ENCODE measurements around the gene MRPL36. TPM values are rescaled to one million over a fixed set of nuclear protein-coding genes. Genes with fewer than 3 reads are reported as not detected.

Gene MRPL36
- total and polyA plus RNA-seq, 9 donors, result 26.8 to 60.7 (median 34.0) TPM

- Histone ChIP-seq H3K36me3 (no peaks in the 10 kb centered on the region), H3K9me3 (no peaks in the 10 kb centered on the region), H3K4me3 (no peak overlapping the region), H3K4me1 (ENCODE audit: insufficient read depth) (peaks cover 7% of the 10 kb centered on the region), H3K27ac (no peak overlapping the region), H3K27me3 (no peaks in the 10 kb centered on the region)
- 86 to 98% (median 88%) methylated on average over 1 of the region's 1 CpG for WGBS, 3 donors
- TF ChIP-seq POLR2A (IDR thresholded peaks at IDR 0.05) (no peak), EP300 (IDR thresholded peaks at IDR 0.05) (no peak)
- TF ChIP-seq, protein P1, sequence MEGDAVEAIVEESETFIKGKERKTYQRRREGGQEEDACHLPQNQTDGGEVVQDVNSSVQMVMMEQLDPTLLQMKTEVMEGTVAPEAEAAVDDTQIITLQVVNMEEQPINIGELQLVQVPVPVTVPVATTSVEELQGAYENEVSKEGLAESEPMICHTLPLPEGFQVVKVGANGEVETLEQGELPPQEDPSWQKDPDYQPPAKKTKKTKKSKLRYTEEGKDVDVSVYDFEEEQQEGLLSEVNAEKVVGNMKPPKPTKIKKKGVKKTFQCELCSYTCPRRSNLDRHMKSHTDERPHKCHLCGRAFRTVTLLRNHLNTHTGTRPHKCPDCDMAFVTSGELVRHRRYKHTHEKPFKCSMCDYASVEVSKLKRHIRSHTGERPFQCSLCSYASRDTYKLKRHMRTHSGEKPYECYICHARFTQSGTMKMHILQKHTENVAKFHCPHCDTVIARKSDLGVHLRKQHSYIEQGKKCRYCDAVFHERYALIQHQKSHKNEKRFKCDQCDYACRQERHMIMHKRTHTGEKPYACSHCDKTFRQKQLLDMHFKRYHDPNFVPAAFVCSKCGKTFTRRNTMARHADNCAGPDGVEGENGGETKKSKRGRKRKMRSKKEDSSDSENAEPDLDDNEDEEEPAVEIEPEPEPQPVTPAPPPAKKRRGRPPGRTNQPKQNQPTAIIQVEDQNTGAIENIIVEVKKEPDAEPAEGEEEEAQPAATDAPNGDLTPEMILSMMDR (IDR thresholded peaks at IDR 0.05), result no peak
- intact Hi-C loops (cut with DNase I), result no loop called here
- DNase-seq, result no peak
These were observed 3.6 kb upstream of the MRPL36 start for GRCh38 chr5:1803192-1803591.

- Histone ChIP-seq H3K27me3 (no peaks in the 10 kb centered on the region), H3K9me3 (no peaks in the 10 kb centered on the region), H3K4me1 (ENCODE audit: insufficient read depth) (peaks cover 7% of the 10 kb centered on the region), H3K36me3 (no peaks in the 10 kb centered on the region), H3K4me3 (peak overlapping the region; percentile 95), H3K27ac (no peak overlapping the region)
- WGBS, 3 donors, result 11 to 13% (median 13%) methylated on average over 7 of the region's 7 CpGs
- peak in 1 of 5 donors; percentile 3 for DNase-seq
- intact Hi-C loops (cut with DNase I), result no loop called here
- TF ChIP-seq EP300 (IDR thresholded peaks at IDR 0.05), result no peak
- TF ChIP-seq POLR2A (IDR thresholded peaks at IDR 0.05), result no peak
- TF ChIP-seq, protein P1 (IDR thresholded peaks at IDR 0.05), result no peak
These were observed 2.3 kb upstream of the MRPL36 start for GRCh38 chr5:1801967-1802295.

DNA sequence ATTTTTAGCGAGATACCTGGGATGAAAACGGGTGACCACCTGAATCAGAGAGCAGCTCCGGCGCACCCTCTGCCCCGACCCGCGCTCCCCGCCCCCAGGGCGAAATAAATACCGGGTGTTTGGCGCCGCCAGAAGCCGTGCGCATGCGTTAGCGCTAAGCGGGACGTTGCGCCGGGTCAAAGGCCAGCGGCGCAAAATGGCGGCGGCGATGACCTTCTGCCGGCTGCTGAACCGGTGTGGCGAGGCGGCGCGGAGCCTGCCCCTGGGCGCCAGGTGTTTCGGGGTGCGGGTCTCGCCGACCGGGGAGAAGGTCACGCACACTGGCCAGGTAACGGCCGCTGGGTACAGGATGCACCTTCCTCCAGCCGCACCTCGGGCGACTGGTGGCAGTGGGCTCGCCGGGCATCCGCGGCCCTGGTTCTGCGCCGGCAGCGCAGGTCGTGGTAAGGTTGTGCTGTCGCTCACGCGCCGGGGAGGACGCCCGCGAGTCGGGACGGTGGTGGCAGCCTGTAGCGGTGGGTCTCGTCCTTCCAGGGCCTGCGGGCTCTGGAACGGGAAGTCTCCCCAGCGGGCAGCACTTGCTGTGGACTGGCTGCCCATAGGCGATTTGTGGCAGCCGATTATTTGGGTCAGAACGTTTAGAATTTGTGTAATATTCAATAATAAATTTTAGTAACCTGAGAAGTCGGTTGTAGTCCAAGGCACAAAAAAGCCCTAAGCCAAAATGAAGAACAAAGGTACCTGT is 1.8 kb upstream of the MRPL36 start, which contains the start of gene NDUFS6:
TSS of gene NDUFS6 (plus strand) at position 186 of the 745 bp plus-strand sequence. CDS start at position 197, 11 bp downstream.
- DNase-seq, result peak; percentile 71 to 86 (median 80)
- Histone ChIP-seq H3K36me3 (no peaks in the 10 kb centered on the region), H3K4me1 (ENCODE audit: insufficient read depth) (peaks cover 7% of the 10 kb centered on the region)

DNA sequence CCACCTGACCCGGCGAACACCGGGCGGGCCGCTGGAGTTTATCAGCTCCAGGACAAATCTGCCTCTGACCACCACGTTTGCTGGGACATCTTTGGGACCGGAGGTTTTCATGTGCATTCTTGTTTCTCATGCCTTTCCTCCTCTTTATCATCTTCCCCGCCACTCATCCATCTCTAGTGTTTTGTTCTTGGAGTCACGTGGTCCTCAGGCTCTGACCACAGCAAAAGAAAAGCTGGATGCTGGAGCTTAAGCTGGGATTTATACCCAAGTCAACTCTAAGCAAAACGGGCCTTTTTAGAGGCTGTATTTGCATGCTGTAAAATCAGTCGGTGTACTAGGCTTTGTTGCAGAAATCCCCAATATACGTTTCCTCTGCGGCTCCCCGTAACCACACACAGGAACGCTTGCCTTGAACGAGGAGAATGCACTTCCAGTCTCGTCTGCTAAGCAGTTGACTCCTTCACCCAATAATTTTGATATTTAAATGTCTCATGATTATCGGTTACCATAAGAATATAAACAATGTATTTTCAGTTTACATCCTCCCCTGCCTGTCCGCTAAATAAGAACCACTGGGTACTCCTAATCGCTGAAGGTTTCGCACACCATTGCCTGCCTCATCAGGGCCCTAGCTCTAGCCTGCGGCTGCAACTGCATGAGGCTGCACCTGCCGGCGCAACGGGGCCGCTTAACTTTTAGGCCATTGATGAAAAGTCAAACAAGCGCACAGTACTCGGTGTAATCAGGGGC is 1.0 kb upstream of the MRPL36 start:
- Histone ChIP-seq H3K9me3 (no peaks in the 10 kb centered on the region), H3K27me3 (no peaks in the 10 kb centered on the region), H3K4me3 (peak overlapping the region; percentile 95), H3K36me3 (no peaks in the 10 kb centered on the region), H3K27ac (peak overlapping the region; percentile 75 to 87), H3K4me1 (ENCODE audit: insufficient read depth) (peaks cover 7% of the 10 kb centered on the region)
- TF ChIP-seq, protein P1 (IDR thresholded peaks at IDR 0.05), result no peak
- TF ChIP-seq EP300 (IDR thresholded peaks at IDR 0.05) (no peak), POLR2A (IDR thresholded peaks at IDR 0.05) (no peak)
- intact Hi-C loops (cut with DNase I), result no loop called here
- DNase-seq, result peak in 1 of 5 donors; percentile 2
- WGBS, 3 donors, result 1 to 3% (median 1%) methylated on average over 28 of the region's 28 CpGs

More for the DNA sequence above, 1.8 kb upstream of the MRPL36 start, which contains the start of gene NDUFS6:
- Histone ChIP-seq H3K4me3 (peak within 1 kb of the TSS; percentile 95), H3K27me3 (no peaks in the 10 kb centered on the region), H3K9me3 (no peaks in the 10 kb centered on the region), H3K27ac (peak within 1 kb of the TSS; percentile 75 to 87)
- 0 to 1% (median 0%) methylated on average over 58 to 69 of the region's 69 CpGs for WGBS, 3 donors
- TF ChIP-seq, protein P1 (IDR thresholded peaks at IDR 0.05), result no peak
- intact Hi-C loops (cut with DNase I), result no loop called here

Measured in ovary (tissue), 9 donors.